ENCODE measurements around the gene VPS18.

The VPS18 gene

GRCh38 chr15:40941528-40942336, 47.5 kb downstream of the VPS18 start:
- peak; percentile 14 for TF ChIP-seq CTCF (conservative IDR thresholded peaks at IDR 0.05; ENCODE audit: control insufficient read depth, insufficient read depth, low read depth, low read length)
- peak; percentile 58 for DNase-seq (ENCODE audit: low read depth)
- peak overlapping the region; percentile 60 for H3K4me3 ChIP-seq (ENCODE audit: control insufficient read depth, low read depth, low read length)

- TF ChIP-seq CTCF (conservative IDR thresholded peaks at IDR 0.05; ENCODE audit: control insufficient read depth, insufficient read depth, low read depth, low read length), result no peak
- DNase-seq (ENCODE audit: low read depth), result no peak
- peak overlapping the region; percentile 60 for H3K4me3 ChIP-seq (ENCODE audit: control insufficient read depth, low read depth, low read length)
Measured at GRCh38 chr15:40942337-40942854, 48.1 kb downstream of the VPS18 start.

DNA sequence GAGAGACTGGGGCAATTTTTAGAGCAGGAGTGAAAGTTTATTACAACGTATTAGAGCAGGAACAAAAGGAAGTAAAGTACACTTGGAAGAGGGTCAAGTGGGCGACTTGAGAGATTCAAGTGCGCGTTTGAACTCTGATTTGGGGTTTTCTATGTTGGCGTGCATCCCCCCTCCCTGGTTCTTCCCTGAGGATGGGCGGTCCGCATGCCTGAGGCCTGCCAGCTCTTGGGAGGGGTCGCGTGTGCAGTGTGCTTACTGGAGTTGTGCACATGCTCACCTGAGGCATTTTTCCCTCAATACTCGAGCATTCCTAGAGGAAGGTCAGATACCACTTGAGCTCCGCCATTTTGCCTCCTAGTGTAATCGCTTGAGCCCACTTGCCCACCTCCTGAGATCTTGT, 48.6 kb downstream of the VPS18 start:
- no peak for TF ChIP-seq CTCF (conservative IDR thresholded peaks at IDR 0.05; ENCODE audit: control insufficient read depth, insufficient read depth, low read depth, low read length)
- no peak for DNase-seq (ENCODE audit: low read depth)
- no peak overlapping the region for H3K4me3 ChIP-seq (ENCODE audit: control insufficient read depth, low read depth, low read length)

DNA sequence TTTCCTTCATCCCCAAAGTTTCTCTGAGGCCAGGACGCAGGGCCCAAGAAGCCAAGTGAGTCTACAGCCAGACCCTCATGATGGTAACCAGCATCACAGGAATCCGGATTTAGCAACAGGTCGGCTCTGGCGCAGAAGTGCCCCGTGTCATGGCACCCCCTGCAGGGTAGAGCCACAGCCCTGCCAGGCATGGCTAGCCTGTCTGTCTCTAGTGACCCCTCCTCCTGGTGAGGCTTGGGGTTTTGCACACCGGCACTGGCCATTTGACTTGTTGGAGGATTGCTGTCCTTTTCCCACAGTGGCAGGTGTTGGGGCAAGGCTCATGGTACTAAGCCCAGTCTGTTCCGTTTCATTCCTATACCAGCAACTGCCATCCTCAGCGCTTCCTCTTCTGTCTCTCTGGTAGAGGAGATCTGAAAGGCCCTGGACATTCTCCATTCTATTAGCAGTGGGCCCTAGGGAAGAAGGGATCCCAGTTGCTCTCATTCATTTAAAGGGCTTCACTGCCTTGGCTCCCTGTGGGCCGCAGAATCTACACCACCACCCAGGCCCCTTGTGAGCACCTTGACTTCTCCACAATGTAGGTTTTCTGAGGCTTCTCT, 49.6 kb downstream of the VPS18 start:
- no peak overlapping the region for H3K4me3 ChIP-seq (ENCODE audit: control insufficient read depth, low read depth, low read length)
- TF ChIP-seq CTCF (conservative IDR thresholded peaks at IDR 0.05; ENCODE audit: control insufficient read depth, insufficient read depth, low read depth, low read length), result no peak
- no peak for DNase-seq (ENCODE audit: low read depth)

- H3K4me3 ChIP-seq (ENCODE audit: control insufficient read depth, low read depth, low read length), result no peak overlapping the region
- TF ChIP-seq CTCF (conservative IDR thresholded peaks at IDR 0.05; ENCODE audit: control insufficient read depth, insufficient read depth, low read depth, low read length), result no peak
- no peak for DNase-seq (ENCODE audit: low read depth)
Measured at GRCh38 chr15:40944510-40945296, 50.5 kb downstream of the VPS18 start.

GRCh38 chr15:40948706-40949473, 54.6 kb downstream of the VPS18 start:
- no peak for TF ChIP-seq CTCF (conservative IDR thresholded peaks at IDR 0.05; ENCODE audit: control insufficient read depth, insufficient read depth, low read depth, low read length)
- no peak for DNase-seq (ENCODE audit: low read depth)
- no peak overlapping the region for H3K4me3 ChIP-seq (ENCODE audit: control insufficient read depth, low read depth, low read length)
